Measurements from ENCODE around the gene ARAF.
A peak's percentile ranks its signal among the peaks of the same experiment; 100 is the strongest.
"Not testable (repeated sequence)": the region's sequence is repeated elsewhere in the genome, so short reads cannot be mapped to it uniquely, and the experiment has no call there.

The ARAF gene

DNA sequence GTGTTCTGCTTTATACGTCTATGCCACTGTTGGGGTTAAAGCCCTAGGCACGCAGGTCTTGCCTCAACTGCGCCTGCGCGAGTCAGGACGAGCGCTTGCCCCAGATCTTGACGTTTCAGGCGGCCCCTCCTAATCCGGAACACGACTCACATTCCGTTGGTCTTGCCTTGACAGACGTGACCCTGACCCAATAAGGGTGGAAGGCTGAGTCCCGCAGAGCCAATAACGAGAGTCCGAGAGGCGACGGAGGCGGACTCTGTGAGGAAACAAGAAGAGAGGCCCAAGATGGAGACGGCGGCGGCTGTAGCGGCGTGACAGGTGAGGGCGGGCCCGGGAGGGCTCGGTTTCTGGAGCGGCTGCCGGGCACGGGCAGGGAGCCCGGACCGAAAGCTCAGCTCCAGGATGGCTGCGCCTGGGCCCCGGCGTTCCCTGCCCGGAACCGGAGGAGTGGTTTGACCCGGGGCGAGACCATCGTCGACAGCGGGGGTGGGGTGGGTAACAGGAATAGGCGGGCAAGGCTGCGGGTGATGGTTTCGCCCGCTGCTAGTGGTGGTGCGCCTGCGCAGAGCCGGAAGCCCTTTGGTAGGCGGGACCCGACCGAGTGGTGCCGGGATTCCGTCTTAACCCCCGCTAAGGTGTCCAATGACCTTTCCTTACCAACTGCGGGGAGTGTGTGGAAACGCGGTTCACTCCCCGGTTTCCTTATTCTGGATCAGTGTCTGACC is at the start of gene ARAF:
ARAF (plus strand) TSS at position 272 of the 725 bp plus-strand sequence. CDS start 1,763 bp downstream, outside the sequence.
- peak; percentile 83 to 93 for DNase-seq (ENCODE audit: low read depth in 2 of 2)

DNA sequence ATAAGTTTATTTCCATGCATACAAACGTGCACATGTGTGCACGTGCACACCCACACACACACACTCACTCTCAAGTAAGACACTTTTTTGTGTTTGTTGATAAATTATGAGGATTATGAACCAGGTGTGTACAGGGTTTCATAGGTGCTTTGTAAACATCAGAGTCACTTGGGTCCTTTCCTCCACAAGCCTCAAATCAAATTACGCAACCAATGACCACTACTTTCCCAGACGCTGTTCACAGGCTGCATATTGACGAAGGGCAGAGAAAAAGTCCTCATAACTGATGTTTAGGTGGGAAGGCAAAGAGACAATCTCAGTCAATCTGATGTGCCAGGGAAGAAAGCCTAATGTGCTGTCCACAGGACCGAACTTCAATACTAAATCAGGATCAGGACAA is 48.6 kb upstream of the ARAF start:
- not testable (repeated sequence) for DNase-seq (ENCODE audit: low read depth in 2 of 2)

DNA sequence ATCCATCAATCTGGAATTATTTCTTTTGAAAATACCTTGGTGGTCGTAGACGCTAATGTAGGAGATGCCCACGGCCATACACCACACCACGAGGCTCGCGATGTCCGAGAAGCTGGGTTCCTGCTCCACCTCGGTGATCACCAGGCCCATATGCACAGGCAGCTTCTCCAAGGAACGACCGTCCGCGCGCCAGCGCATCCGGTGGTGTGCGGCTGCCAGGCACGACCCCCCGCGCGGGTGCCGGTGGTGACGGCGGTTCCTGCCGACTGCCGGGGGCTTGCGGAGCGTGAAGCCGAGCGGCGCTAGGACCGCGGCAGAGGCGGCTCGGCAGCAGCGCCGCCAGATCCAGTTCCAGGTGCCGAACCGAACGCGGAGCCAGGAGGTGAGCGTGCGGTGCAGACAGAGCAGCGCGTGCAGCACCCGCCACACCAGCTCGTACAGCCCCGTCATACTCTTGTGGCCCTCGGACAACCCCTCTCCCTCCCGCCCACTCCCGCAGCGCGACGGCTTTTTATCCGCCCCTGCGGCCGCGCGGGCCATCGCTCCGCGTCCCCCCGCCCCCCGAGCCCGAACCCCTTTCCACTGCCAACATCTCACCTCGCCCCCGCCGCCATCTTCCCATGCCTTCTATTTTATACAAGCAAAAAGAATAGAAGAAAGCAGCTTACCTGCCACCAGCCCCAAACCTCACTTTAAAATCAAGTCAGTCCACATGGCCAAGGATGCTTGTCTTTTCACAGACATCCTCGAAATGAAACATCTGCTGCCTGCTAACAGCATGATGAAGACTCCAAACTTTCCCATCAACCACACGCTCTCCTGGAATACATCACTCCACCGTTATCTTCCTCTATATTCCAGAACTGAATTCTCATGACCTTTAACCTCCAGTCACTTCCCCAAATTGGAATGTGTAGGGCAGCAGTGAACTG is 47.7 kb upstream of the ARAF start:
- not testable (repeated sequence) for DNase-seq (ENCODE audit: low read depth in 2 of 2)

DNA sequence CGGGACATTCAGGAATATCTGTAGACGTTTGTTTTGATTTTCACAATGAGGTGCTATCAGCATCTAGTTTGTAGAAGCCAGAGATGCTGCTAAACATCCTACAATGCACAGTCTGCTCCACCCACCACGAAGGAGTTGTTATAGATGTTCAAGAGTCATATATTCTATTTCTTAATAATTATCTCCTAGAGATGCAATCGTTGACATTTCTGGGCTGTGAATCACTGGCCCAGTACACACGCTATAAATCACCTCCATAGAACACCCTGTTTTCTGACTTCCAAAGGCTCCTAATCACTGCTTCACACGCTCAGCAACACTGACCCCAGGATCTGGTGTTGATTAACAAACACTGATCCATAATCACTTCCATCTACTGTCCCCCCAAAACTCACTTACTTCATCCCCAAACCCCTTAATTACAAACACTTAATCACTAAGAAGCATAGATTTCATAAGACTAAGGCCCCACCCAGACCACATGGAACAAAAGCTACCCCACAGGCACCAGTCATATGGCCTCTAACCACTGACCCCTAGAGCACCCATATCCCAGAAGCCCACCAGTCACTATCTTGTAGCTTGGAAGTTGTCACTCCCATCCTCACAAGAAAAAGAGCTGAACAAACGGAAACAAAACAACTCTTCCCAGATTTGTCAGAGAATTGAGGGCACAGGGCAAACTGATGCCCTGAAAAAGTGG is 46.3 kb upstream of the ARAF start:
- DNase-seq (ENCODE audit: low read depth in 2 of 2) = no peak

DNA sequence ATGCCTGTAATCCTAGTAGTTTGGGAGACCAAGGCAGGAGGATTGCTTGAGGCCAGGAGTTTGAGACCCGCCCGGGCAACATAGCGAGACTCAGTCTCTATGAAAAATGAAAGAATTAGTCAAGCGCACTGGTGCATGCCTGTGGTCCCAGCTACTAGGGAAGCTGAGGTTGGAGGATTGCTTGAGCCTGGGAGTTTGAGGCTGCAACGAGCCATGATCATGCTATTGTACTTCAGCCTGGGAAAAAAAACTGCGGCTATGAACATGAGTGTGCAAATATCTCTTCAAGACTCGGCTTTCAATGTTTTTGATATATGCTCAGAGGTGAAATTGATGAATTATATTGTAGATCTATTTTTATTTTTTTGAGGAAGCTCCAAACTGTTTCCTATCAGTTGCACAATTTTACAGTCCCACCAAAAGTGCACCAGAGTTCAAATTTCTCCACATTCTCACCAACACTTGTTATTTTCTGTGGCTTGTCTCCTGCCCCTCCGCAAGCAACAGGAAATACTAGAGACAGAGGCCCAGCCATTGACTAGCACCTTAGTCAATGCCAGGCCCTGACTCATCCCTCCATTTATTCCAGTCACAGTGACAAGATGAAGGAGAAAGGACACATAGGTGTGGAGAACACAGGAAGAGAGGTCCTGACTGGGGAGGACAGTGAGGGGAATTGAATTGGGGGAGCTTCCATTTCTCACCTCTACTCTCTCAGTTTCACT is 44.9 kb upstream of the ARAF start:
- DNase-seq (ENCODE audit: low read depth in 2 of 2) = no peak

DNA sequence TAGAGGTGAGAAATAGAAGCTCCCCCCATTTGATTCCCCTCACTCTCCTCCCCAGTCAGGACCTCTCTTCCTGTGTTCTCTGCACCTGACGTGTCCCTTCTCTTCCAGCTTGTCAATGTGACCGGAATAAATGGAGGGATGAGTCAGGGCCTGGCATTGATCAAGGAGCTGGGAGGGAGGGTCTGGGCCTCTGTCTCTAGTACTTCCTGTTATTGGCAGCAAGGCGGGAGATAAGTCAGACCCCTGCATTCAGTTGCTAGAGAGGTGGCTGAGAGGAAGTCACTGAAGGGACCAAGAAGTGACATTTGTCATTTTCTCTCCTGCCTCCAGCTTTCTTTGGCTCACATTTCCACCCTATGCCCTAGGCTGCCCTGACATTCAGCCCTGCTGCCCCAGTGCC is 42.9 kb upstream of the ARAF start:
- no peak for DNase-seq (ENCODE audit: low read depth in 2 of 2)

DNA sequence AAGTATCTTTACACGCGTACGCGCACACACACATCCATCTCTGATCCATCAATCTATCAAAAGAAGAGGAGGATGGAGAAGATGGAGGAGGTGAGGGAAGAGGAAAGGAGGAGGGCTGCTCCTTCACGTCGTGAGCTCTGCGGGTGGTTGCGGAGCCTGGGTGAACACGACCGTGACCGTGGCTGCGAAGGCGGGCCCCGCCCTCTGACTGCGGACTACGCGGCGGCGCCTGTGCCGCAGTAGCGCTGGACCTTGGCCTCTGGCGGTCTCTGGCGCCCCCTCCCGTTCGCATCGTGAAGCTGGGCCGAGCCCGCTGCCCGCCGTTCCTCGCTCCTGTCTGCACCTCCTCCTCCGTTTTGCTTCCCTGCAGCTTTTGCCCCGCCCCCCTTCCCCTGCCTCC is 37.7 kb upstream of the ARAF start:
- peak; percentile 55 to 76 for DNase-seq (ENCODE audit: low read depth in 2 of 2)

DNA sequence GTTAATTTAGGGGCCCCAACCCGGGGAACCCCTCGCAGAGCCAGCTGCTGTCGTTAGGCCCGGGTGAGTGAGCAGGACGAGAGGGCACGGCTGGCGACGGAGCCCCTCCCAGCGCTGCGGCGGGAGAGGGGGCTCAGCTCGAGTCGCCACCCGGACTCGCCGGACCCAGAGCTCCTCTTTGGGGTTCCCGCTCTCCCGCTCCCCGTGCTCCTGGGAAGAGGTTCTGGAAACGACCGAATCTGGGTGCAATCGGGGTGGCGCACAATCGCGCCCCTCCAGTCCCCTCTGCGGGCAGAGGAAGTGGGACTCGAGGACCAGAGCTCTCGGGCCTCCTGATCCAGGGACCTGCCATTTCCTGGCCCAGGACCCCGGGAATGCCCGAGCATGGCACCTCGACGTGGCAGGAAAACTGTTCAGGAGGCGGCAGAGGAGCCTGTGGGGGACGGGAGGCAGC is 37.3 kb upstream of the ARAF start:
- DNase-seq (ENCODE audit: low read depth in 2 of 2) = no peak

DNA sequence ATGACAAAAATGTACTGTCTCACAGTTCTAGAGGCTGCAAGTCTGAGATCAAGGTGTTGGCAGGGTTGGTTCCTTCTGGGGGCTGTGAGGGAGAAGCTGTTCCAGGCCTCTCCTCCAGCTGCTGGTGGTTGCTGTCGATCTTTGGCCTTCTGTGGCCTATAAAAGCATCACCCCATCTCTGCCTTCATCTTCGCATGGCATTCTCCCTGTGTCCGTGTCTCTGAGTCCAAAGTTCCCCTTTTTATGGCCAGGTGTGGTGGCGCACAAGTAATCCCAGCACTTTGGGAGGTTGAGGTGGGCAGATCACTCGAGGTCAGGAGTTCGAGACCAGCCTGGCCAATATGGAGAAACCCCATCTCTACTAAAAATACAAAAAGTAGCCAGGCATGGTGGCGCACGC is 31.5 kb upstream of the ARAF start:
- DNase-seq (ENCODE audit: low read depth in 2 of 2) = no peak

DNA sequence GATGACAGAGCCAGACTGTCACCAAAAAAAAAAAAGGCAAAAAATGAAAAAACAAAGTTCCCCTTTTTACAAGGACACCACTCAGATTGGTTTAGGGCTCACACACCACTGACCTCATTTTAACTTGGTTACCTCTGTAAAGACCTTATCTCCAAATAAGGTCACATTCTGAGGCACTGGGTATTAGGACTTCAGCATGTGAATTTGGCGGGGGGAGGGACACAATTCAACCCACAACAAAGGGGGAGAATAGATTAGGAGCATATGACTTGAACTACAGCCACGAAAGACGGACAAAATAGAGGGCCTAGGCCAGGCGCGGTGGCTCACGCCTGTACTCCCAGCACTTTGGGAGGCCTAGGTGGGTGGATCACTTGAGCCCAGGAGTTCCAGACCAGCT is 31.0 kb upstream of the ARAF start:
- DNase-seq (ENCODE audit: low read depth in 2 of 2) = no peak

DNA sequence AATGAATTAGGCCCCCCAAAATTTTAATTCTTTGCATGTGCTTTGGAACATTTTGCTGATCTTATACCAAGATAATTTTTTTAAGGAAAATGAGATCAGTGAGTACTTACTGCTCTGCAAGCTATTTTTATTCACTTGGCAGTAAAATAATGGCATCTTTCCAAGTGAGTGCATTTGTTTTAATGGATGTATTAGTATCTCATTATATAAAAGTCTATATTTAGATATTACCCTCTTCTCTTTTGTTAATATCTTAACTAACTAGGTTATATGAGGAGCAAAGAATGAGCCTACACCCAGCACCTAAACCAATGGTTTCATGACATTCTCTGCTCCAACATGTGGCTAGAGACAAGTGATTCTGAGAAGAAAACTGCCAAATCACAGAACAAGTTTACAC is 21.1 kb upstream of the ARAF start:
- no peak for DNase-seq (ENCODE audit: low read depth in 2 of 2)

DNA sequence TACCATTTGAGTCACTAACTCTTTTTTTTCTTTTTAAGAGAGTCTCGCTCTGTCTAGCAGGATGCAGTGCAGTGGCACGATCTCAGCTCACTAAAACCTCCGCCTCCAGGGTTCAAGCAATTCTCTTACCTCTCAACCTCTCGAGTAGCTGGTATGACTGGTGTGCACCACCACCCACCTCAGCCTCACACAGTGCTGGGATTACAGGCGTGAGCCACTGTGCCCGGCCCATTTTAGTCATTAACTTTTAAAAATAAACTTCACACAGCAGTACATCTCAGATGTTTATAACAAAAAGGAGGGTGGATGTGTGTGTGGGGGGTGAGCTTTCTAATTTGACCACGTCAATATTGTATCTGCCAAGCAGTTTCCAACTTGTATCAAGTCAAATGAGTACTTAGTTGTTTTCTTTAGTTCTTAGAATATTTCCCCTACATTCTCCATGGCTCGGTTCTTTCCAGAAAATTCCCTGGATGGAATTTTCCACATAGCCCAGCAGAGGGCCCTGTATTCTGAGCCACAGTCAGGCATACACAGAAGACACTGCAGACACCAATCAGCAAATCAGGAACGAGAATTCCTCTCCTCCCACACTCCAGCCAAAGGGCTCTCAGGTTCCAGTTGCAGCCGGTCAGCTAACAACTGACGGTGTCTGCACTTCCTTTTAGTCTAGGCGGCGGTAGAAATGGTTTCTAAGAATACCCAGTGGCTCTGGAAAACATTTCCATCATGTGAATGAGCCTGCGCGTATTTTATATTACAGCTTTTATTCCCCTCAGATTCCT is 20.1 kb upstream of the ARAF start:
- no peak for DNase-seq (ENCODE audit: low read depth in 2 of 2)

DNA sequence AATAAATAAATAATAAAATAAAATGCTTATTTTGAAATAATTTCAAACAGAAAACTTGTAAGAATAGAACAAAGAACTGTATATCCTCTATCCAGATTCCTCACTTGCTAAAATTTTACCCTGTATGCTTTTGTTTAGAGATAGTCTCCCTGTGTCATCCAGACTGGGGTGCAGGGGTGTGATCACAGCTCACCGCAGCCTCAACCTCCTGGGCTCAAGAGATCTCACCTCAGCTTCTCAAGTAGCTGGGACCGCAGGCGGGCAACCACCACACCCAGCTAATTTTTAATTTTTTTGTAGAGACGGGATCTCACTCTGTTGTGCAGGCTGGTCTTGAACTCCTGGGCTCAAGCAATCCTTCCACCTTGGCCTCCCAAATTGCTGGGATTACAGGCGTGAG is 17.5 kb upstream of the ARAF start:
- DNase-seq (ENCODE audit: low read depth in 2 of 2) = no peak

DNA sequence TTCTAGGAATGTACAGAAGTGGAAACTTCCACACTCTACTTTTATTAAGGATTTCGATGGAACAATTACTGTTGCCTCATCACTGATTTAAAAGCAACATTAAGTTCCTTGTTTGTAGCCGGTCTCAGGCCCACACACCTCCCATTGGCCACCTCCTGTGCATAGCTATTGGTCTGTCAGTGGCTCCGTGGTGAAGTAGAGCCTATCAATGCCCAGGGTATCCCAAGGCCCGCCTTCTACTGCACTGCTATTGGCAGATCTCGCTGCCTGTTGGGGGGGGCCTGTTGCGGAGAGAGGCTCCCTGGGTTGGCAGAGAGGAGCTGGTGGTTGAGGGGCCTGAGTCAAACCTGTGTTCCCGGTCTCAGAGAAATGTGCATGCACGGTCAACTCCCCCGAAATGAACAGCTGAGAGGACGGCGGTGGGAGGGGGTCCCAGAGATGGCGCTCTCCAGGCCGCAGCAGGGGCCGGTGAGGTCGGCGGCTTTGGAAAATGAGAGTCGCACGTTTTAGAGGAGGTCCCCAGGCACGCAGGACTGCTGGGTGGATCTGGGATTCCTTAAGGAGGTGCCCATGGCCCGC is 4.9 kb upstream of the ARAF start:
- DNase-seq (ENCODE audit: low read depth in 2 of 2) = peak; percentile 61 to 75

DNA sequence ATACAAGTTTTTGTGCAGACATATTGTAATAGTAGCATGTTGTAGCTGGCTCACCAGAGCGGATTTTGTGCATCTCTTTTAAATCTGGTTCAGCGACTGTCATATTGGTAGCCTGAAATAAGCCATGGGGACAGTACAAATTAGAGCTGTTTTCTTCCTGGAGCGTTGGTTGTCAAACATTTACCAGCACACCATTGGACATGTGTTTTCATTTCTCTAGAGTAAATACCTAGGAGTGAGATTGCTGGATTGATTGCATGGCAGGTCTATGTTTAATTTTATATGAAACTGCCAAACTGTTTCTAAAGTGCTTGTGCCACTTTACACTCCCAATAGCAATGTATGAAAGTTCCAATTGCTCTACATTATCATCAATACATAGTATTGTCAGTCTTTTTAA is 2.6 kb upstream of the ARAF start:
- no peak for DNase-seq (ENCODE audit: low read depth in 2 of 2)

DNA sequence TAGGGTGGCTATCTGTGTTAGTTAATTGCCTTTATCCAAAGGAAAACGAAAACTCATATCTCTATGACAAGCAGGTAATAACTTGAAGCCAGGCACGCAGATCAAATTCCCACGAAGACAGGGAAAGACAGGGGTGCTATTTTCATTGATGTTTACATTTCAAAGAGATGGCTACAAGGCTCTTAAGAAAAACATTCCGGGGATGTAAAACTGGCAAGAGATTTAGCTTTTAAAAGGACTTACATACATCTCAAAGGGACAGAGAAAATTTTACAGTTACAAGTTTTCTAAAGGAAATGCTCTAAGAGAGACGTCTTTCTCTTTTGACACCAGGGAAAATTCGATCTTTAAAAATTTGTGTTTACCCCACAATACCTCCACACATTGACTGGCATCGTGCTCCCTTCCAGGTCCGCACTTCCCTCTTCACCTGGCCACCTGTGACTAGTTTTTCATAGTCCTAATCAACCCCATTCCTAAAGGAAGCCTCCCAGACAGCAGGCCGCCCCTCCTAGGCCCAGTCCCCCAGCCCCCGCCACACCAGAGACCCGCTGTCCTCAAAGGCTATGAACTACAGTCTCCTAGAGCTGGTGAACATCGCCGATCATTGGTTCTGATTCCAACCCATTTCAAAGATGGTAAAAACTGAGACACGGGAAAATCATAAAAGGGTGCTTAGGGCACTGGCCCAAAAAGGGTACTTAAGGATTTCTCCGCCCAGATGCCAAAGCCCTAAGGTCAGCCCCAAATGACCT is 649 bp upstream of the ARAF start:
- DNase-seq (ENCODE audit: low read depth in 2 of 2) = no peak

DNA sequence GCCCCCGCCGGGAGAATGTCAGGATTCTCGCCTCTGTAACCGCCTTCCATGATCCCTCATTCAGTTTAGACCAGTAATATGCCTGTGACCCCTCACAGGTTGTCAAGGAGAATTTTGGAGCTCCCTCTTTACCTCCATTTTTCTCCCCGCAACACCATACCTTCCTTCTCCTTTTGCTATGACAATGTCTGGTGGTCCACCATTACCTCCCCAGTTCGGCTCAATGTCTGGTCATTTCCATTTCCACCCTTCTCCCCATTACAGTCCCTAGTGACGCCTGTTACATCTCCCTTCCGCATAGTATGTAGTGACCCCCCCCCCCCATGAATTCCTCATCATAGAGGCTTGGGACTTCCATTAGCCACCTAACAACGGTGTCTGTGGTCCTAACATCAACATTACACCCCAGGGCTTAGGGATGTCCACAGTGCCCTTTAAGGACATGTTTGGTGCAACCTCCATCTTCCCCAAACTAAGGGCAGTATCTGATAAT is 700 bp downstream of the ARAF start:
- DNase-seq (ENCODE audit: low read depth in 2 of 2) = no peak

DNA sequence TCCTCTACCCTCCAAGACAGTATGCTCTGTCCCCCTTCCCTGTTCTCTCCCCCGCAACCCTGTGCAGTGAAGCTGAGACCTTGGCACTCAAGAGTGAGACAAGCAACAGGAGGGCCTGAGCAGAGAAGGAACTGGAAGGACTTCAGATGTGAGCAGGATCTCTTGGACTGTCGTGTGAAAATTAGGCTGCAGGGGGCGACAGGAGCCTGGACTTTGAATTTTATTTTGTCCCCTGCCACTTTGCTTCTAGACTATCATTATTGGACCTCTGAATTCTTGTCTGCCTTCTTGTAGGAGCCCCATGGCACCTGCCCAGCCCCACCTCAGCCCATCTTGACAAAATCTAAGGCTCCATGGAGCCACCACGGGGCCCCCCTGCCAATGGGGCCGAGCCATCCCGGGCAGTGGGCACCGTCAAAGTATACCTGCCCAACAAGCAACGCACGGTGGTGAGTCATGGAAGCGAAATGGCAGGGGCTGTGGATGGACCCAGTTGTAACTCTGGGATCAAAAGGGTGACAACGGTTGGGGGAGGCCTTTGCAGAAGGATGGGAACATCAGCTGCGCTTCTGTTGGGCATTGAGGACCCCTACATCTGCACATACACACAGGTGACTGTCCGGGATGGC is 1.7 kb downstream of the ARAF start:
- DNase-seq (ENCODE audit: low read depth in 2 of 2) = no peak

DNA sequence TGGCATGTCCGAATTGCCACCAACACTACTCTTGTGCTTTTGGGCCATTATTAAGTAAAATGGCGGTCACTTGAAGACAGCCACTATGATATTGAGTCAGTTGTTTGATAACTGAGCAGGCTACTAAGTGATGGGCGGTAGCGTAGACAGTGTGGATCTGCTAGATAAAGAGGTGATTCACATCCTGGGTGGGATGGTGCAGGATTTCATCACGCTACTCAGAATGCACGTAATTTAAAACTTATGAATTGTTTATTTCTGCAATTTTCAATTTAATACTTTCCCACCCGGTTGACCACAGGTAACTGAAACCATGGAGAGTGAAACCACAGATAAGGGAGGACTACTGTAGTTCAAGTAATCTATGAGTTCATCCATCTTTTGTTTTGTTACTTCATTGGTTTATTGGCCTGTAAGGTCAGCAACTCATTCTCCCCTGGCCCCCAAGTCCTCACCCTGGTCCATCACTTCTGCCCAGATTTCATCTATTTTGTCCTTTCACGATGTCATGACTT is 2.9 kb downstream of the ARAF start:
- no peak for DNase-seq (ENCODE audit: low read depth in 2 of 2)

Data from stimulated activated CD4-positive, alpha-beta T cell treated with anti-CD3 and anti-CD28 coated beads, Interleukin-12 subunit alpha, Interleukin-12 subunit beta, amount 100 ng/mL, for 24 hours (primary cell).